IMR-90 (cell line): ENCODE measurements around the gene TMEM86B. TPM values are rescaled to one million over a fixed set of nuclear protein-coding genes. Genes with fewer than 3 reads are reported as not detected.

Source experiments
- ATAC-seq: fragments of 200-7000 bp; cut with Tn5 transposase; 2 replicates; pipeline ENCODE4 v1.9.1; 2020; ENCODE audit warnings: low read depth, mild to moderate bottlenecking, moderate library complexity
- BruUV-seq: library from RNA; stranded (reverse); fragments of 400-500 nt; replicated peaks from 2 replicates; lab custom pipeline; 2021; lab: Mats Ljungman, UMichigan
- CTCF ChIA-PET: fragments of 300-600 bp; formaldehyde crosslinking; extraction: SDS; loops from one replicate; lab custom pipeline; 2021; ENCODE audit warnings: antibody characterized with exemption; lab: Yijun Ruan, JAX
- POLR2A ChIA-PET: fragments of 300-600 bp; sonication (Branson Sonifier 250); formaldehyde crosslinking; loops from one replicate; lab custom pipeline; 2022; ENCODE audit warnings: antibody characterized with exemption; ENCODE audit not compliant: unreplicated experiment; lab: Charles Lee
- DNase-seq: peaks from one replicate; pipeline ENCODE4 v3.0.0; 2013
- H2AFZ ChIP-seq: replicated peaks from 2 replicates; pipeline ENCODE3; 2013; ENCODE audit warnings: low read length, mild to moderate bottlenecking; ENCODE audit not compliant: poor library complexity
- H2AK5ac ChIP-seq: 2 replicates; pipeline ENCODE4 v1.6.1; 2013; ENCODE audit warnings: low read depth, low read length, inconsistent platforms
- H2AK9ac ChIP-seq: replicated peaks from 2 replicates; pipeline ENCODE3; 2013; ENCODE audit warnings: mild to moderate bottlenecking, low read depth, low read length, moderate library complexity; ENCODE audit not compliant: poor library complexity
- H2BK120ac ChIP-seq: 2 replicates; pipeline ENCODE4 v1.6.1; 2013; ENCODE audit warnings: low read depth, low read length, inconsistent platforms
- H2BK15ac ChIP-seq: 3 replicates; pipeline ENCODE4 v1.6.1; 2013; ENCODE audit warnings: low read depth, low read length, inconsistent platforms
- H2BK20ac ChIP-seq: 2 replicates; pipeline ENCODE4 v1.6.1; 2013; ENCODE audit warnings: low read depth, mild to moderate bottlenecking, inconsistent platforms, low read length, moderate library complexity
- H2BK5ac ChIP-seq: 2 replicates; pipeline ENCODE4 v1.6.1; 2013; ENCODE audit warnings: mild to moderate bottlenecking, low read depth, low read length, inconsistent platforms; ENCODE audit not compliant: poor library complexity, severe bottlenecking
- H3K14ac ChIP-seq: replicated peaks from 2 replicates; pipeline ENCODE4 v1.6.1; 2013; ENCODE audit warnings: low read depth, low read length, inconsistent platforms
- H3K18ac ChIP-seq: 2 replicates; pipeline ENCODE4 v1.6.1; 2013; ENCODE audit warnings: low read depth, low read length, control low read depth
- H3K23ac ChIP-seq: 2 replicates; pipeline ENCODE4 v1.6.1; 2013; ENCODE audit warnings: low read depth, low read length, inconsistent platforms
- H3K27ac ChIP-seq: 2 replicates; pipeline ENCODE4 v1.5.1; 2013; ENCODE audit warnings: mild to moderate bottlenecking, control low read depth, low read length; ENCODE audit not compliant: insufficient read depth
- H3K27me3 ChIP-seq: 2 replicates; pipeline ENCODE4 v1.6.1; 2013; ENCODE audit warnings: low read length; ENCODE audit not compliant: control insufficient read depth, insufficient read depth
- H3K36me3 ChIP-seq: 2 replicates; pipeline ENCODE4 v1.6.1; 2013; ENCODE audit warnings: low read length, mixed read lengths; ENCODE audit not compliant: control insufficient read depth, insufficient read depth
- H3K4ac ChIP-seq: 2 replicates; pipeline ENCODE4 v1.6.1; 2013; ENCODE audit warnings: low read depth, low read length, inconsistent platforms
- H3K4me1 ChIP-seq: 2 replicates; pipeline ENCODE4 v1.6.1; 2013; ENCODE audit warnings: low read length, mixed read lengths; ENCODE audit not compliant: control insufficient read depth, insufficient read depth
- H3K4me2 ChIP-seq: 2 replicates; pipeline ENCODE4 v1.6.1; 2013; ENCODE audit warnings: low read depth, mild to moderate bottlenecking, control low read depth, low read length, moderate library complexity
- H3K4me3 ChIP-seq: 2 replicates; pipeline ENCODE4 v1.5.1; 2013; ENCODE audit warnings: low read depth, mild to moderate bottlenecking, control low read depth, low read length, moderate library complexity; ENCODE audit not compliant: insufficient read depth
- H3K56ac ChIP-seq: 2 replicates; pipeline ENCODE4 v1.6.1; 2013; ENCODE audit warnings: low read length, inconsistent platforms; ENCODE audit not compliant: insufficient read depth; ENCODE audit errors: extremely low read depth
- H3K79me1 ChIP-seq, 2 experiments: 2 replicates each; pipeline ENCODE4 v1.6.1; 2013; ENCODE audit warnings: low read length in 2 of 2, inconsistent platforms in 1 of 2, low read depth in 1 of 2
- H3K9ac ChIP-seq: 2 replicates; pipeline ENCODE4 v1.6.1; 2013; ENCODE audit warnings: low read depth, low read length, control low read depth
- H3K9me1 ChIP-seq: 2 replicates; pipeline ENCODE4 v1.6.1; 2013; ENCODE audit warnings: low read length, inconsistent platforms; ENCODE audit not compliant: insufficient read depth
- H3K9me3 ChIP-seq: 2 replicates; pipeline ENCODE4 v1.6.1; 2013; ENCODE audit warnings: low read length; ENCODE audit not compliant: control insufficient read depth, insufficient read depth
- H4K20me1 ChIP-seq: 2 replicates; pipeline ENCODE4 v1.6.1; 2013; ENCODE audit warnings: low read length, inconsistent platforms; ENCODE audit not compliant: insufficient read depth
- H4K5ac ChIP-seq: 2 replicates; pipeline ENCODE4 v1.6.1; 2013; ENCODE audit warnings: mild to moderate bottlenecking, low read depth, low read length, control low read depth
- H4K8ac ChIP-seq, 2 experiments: 2 replicates each; pipeline ENCODE4 v1.6.1; 2013; ENCODE audit warnings: low read depth in 2 of 2, low read length in 2 of 2, control low read depth in 1 of 2, inconsistent platforms in 1 of 2
- H4K91ac ChIP-seq: 2 replicates; pipeline ENCODE4 v1.6.1; 2013; ENCODE audit warnings: low read depth, low read length, inconsistent platforms; ENCODE audit not compliant: insufficient read depth
- BHLHE40 ChIP-seq: fragments of 150-350 bp; IDR thresholded peaks from 2 replicates; pipeline ENCODE4 v1.6.1; 2016; ENCODE audit warnings: mild to moderate bottlenecking, low read depth, low read length
- CEBPB ChIP-seq: IDR thresholded peaks from 2 replicates; pipeline ENCODE4 v1.6.1; 2012; ENCODE audit warnings: low read depth, low read length, improper control_type of control experiment
- FOS ChIP-seq: fragments of 150-350 bp; IDR thresholded peaks from 2 replicates; pipeline ENCODE4 v1.6.1; 2016; ENCODE audit warnings: low read depth, low read length
- MAZ ChIP-seq: IDR thresholded peaks from 2 replicates; pipeline ENCODE4 v1.6.1; 2012; ENCODE audit warnings: low read depth, mild to moderate bottlenecking, low read length, improper control_type of control experiment, moderate library complexity, borderline replicate concordance
- WGBS, 2 experiments: methylation state at CpG; one replicate each; pipeline versions ENCODE4 v1.1.5 to v1.1.7; 2013; ENCODE audit warnings: missing lambda C conversion rate in 2 of 2; ENCODE audit not compliant: insufficient read length in 1 of 2; ENCODE audit errors: extremely low coverage in 2 of 2; 5-methylcytosine and 5-hydroxymethylcytosine counted together
- dilution Hi-C: fragments of 300-500 bp; cut with HindIII; formaldehyde crosslinking; loops from one replicate; pipeline ENCODE4 v1.14.3; 2018; ENCODE audit warnings: low sequenced_read_pairs; ENCODE audit not compliant: unreplicated experiment
- in situ Hi-C: fragments of 300-500 bp; cut with MboI; formaldehyde crosslinking; loops from 3 replicates; pipeline ENCODE4 v1.14.3; 2019; ENCODE audit warnings: low sequenced_read_pairs, inconsistent platforms, mixed read lengths
- intact Hi-C: fragments of 100-400 bp; cut with micrococcal nuclease; formaldehyde crosslinking; loops from 2 replicates; pipeline ENCODE4 v1.10.0; 2022
- polyA plus RNA-seq, 3 experiments: library from polyadenylated mRNA; depleted of rRNA; stranded (reverse); fragments of >200 nt; gene quantifications; 2 replicates each; pipeline ENCODE4 v1.2.3, GENCODE V29; 2012; ENCODE audit warnings: low replicate concordance in 1 of 3
- total RNA-seq: library from RNA; depleted of rRNA; stranded (reverse); fragments of >200 nt; gene quantifications from 2 replicates; pipeline ENCODE4 v1.2.3, GENCODE V29; 2012
- TF ChIP-seq, protein P1 (sequence below): fragments of 150-350 bp; IDR thresholded peaks from 2 replicates; pipeline ENCODE4 v1.6.1; 2016; ENCODE audit warnings: low read depth, mild to moderate bottlenecking, low read length, moderate library complexity, borderline replicate concordance

TMEM86B gene
- total and polyA plus RNA-seq, 2 of the 4 experiments (the other 2 are of a cell fraction): 0.18 to 2.4 TPM

DNA sequence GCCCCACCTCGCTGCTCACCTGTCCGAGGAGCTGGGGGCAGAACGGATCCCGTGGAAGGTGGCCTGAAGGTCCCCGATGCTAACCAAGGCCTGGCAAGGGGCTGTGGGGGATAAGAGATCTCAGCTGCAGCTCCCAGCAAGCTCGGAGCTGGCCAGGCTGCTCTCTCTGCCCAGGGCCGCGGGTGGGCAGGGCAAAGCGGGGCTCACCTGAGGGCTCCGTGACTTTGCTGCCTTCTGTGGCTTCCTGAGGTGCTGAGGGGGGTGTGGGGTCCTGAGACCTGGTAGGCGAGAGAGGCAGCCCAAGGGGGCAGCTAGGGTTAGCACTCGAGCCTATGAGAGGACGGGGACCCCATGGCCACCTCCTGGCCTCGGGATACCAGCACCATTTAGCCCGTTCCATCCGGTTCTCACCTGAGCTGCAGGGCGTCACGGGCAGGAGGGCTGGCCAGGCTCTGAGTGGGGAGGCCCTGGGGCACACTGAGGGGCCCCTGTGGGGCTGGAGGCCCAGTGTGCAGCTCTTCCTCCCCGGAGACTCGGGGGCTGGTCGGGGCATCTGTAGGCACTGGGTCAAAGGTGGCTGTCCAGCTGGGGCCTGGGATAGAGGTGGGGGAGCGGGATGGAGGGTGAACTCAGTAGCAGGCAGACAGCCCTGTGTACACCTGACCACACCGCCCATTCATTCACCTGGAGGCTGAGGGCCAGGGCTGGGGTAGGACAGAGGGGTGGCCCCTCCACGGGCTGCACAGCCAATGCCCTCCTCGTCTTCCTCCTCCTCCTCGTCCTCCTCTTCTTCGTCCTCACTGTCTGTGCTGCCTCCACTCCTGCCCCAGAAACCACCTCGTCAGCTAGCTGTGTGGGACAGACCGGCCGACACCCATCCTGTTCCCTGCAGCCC, 3.1 kb upstream of the TMEM86B start:
- in situ Hi-C loops (no loop called here), dilution Hi-C loops (no loop called here), intact Hi-C loops (no loop called here)
- Histone ChIP-seq H2AK9ac (peak overlapping the region; percentile 42), H2BK120ac (no peak overlapping the region), H2BK5ac (no peak overlapping the region), H3K4me1 (no peaks in the 10 kb centered on the region), H3K9me1 (no peaks in the 10 kb centered on the region), H3K27me3 (no peaks in the 10 kb centered on the region), H3K18ac (no peak overlapping the region), H3K56ac (no peak overlapping the region), H2BK15ac (no peak overlapping the region), H4K20me1 (peaks cover 15% of the 10 kb centered on the region), H4K8ac (no peak overlapping the region), H3K23ac (no peak overlapping the region), H3K9me3 (no peaks in the 10 kb centered on the region), H3K4me3 (no peak overlapping the region), H2BK20ac (no peak overlapping the region), H2AFZ (no peak overlapping the region), H3K4me2 (no peak overlapping the region), H3K4ac (no peak overlapping the region), H2AK5ac (no peak overlapping the region), H4K5ac (no peak overlapping the region), H4K91ac (no peak overlapping the region), H3K27ac (no peak overlapping the region), H3K9ac (no peak overlapping the region), H3K36me3 (peaks cover 62% of the 10 kb centered on the region), H3K79me1 (peaks cover 6 to 16% of the 10 kb centered on the region in 2 experiments; a peak in 3 of 4 replicates), H3K14ac (no peak overlapping the region)
- BruUV-seq: no TSS peak
- ChIA-PET CTCF (no interaction called here), POLR2A (no interaction called here)
- TF ChIP-seq BHLHE40: no peak
- TF ChIP-seq, protein P1, sequence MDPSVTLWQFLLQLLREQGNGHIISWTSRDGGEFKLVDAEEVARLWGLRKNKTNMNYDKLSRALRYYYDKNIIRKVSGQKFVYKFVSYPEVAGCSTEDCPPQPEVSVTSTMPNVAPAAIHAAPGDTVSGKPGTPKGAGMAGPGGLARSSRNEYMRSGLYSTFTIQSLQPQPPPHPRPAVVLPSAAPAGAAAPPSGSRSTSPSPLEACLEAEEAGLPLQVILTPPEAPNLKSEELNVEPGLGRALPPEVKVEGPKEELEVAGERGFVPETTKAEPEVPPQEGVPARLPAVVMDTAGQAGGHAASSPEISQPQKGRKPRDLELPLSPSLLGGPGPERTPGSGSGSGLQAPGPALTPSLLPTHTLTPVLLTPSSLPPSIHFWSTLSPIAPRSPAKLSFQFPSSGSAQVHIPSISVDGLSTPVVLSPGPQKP: no peak
- no peak for TF ChIP-seq CEBPB
- no peak for TF ChIP-seq FOS
- TF ChIP-seq MAZ: no peak
- 93% methylated on average over 11 of the region's 30 CpGs; no CpG with 5 or more reads in 1 of the 2 experiments for WGBS, 2 experiments
- DNase-seq: no peak
- no peak for ATAC-seq
